Left hindlimb (tissue), 1 donor: Measurements from ENCODE around the gene ACOT2.

ENCODE experiments used
- DNase-seq: peaks from one replicate; pipeline ENCODE4 v3.0.0-alpha.2; 2018

ACOT2 gene

DNA sequence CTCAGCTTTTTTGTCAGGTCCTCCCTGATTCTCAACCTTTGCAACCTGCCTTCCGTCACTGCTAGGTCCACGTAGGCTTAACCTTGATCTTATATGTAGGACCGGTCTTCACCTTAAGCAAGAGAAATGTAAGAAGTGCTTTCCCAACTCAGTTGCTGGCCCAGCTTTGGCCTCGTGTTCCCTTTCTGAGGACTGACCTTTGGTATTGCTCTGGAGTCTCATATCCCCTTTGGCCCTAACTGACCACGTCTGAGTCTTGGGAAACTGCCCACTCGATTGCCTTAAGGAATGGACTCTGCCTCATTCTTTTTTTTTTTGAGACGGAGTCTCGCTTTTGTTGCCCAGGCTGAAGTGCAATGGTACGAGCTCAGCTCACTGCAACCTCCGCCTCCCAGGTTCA, 51.3 kb downstream of the ACOT2 start:
- no peak for DNase-seq

DNA sequence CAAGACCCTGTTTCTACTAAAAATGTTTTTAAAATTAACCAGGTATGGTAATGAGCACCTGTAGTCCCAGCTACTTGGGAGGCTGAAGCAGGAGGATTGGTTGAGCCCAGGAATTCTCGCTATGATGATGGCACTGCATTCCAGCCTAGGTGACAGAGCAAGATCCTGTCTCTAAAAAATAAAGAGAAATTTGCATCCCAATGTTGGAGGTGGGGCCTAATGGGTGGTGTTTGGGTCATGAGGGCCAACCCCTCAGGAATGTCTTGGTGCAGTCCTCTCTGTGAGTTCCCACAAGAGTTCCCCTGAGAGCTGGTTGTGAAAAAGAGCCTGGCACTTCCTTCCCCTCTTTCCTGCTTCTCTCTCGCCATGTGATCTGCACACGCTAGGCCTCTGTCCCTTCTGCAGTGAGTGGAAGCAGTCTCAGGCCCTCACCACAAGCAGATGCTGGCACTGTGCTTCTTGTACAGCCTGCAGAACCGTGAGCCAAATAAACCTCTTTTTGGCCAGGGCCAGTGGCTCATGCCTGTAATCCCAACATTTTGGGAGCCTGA, 54.6 kb downstream of the ACOT2 start:
- DNase-seq, result no peak
